C4-2B (cell line): ENCODE data around the gene ODF4.

Source experiments
- CTCF ChIP-seq: fragments of 450-650 bp; conservative IDR thresholded peaks from 2 replicates; pipeline ENCODE4 v1.5.1; 2017; ENCODE audit warnings: mild to moderate bottlenecking
- ZFX ChIP-seq: fragments of 450-650 bp; IDR thresholded peaks from 2 replicates; pipeline ENCODE4 v1.6.1; 2017

GRCh38 chr17:8312726-8313600, 26.7 kb upstream of the ODF4 start:
- TF ChIP-seq CTCF: no peak
- TF ChIP-seq ZFX: no peak
